ENCODE data around the gene NUP35.

DNA sequence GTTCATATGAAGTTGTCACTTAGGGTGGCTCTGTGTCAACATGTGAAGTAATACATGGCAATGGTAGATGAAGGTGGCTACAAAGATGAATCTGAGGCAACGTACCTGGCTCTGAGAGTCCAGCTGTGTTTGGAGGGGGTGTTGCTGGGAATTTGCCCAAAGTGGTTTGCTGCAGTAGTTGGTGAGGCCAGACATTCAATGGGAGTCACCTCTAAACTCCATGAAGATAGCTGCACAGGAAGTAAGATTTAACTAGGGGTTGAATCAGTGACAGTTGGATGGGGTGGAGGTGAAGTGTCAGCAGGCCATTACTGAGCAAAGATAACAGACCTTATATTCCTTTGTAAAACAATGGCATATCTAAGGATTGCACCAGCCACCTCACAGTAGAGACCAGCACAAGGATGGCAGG, 71.8 kb downstream of the NUP35 start:
- no peak for TF ChIP-seq POLR2A (IDR thresholded peaks at IDR 0.05; ENCODE audit: borderline replicate concordance, extremely low read depth, insufficient read depth, insufficient read length)
- TF ChIP-seq SIN3A (IDR thresholded peaks at IDR 0.05; ENCODE audit: low read depth), result no peak
- no peak for TF ChIP-seq FOSL1 (IDR thresholded peaks at IDR 0.05; ENCODE audit: low read depth)
- no peak for TF ChIP-seq YY1 (IDR thresholded peaks at IDR 0.05; ENCODE audit: extremely low read depth, insufficient replicate concordance, low read depth, low read length)
- TF ChIP-seq, protein P1, sequence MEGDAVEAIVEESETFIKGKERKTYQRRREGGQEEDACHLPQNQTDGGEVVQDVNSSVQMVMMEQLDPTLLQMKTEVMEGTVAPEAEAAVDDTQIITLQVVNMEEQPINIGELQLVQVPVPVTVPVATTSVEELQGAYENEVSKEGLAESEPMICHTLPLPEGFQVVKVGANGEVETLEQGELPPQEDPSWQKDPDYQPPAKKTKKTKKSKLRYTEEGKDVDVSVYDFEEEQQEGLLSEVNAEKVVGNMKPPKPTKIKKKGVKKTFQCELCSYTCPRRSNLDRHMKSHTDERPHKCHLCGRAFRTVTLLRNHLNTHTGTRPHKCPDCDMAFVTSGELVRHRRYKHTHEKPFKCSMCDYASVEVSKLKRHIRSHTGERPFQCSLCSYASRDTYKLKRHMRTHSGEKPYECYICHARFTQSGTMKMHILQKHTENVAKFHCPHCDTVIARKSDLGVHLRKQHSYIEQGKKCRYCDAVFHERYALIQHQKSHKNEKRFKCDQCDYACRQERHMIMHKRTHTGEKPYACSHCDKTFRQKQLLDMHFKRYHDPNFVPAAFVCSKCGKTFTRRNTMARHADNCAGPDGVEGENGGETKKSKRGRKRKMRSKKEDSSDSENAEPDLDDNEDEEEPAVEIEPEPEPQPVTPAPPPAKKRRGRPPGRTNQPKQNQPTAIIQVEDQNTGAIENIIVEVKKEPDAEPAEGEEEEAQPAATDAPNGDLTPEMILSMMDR (IDR thresholded peaks at IDR 0.05 in 2 of 3, conservative IDR thresholded peaks at IDR 0.05 in 1 of 3; ENCODE audit: borderline replicate concordance in 1 of 3, insufficient read depth in 1 of 3, low read depth in 2 of 3, low read length in 2 of 3), result no peak
- no peak for TF ChIP-seq EZH2phosphoT487 (IDR thresholded peaks at IDR 0.05; ENCODE audit: borderline replicate concordance)
- no peak for TF ChIP-seq EZH2 (IDR thresholded peaks at IDR 0.05)
- TF ChIP-seq, protein P2, sequence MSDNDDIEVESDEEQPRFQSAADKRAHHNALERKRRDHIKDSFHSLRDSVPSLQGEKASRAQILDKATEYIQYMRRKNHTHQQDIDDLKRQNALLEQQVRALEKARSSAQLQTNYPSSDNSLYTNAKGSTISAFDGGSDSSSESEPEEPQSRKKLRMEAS (IDR thresholded peaks at IDR 0.05), result no peak
- TF ChIP-seq POLR2AphosphoS5 (IDR thresholded peaks at IDR 0.05; ENCODE audit: low read depth, low read length), result no peak
- TF ChIP-seq JUND (IDR thresholded peaks at IDR 0.05), result no peak
- TF ChIP-seq ZNF274 (IDR thresholded peaks at IDR 0.05; ENCODE audit: low read depth, low read length), result no peak
- no peak for TF ChIP-seq SP1 (IDR thresholded peaks at IDR 0.05; ENCODE audit: low read depth)
- TF ChIP-seq EGR1 (IDR thresholded peaks at IDR 0.05; ENCODE audit: low read depth), result no peak
